ENCODE data around the gene CCM2L. TPM values are rescaled to one million over a fixed set of nuclear protein-coding genes. Genes with fewer than 3 reads are reported as not detected.
A peak's percentile ranks its signal among the peaks of the same experiment; 100 is the strongest.

The CCM2L gene
- total and polyA plus RNA-seq, 10 of the 15 experiments (the other 5 are each of a cell fraction or from before 2014, with no cell fraction given): not detected

GRCh38 chr20:32034581-32035425, 24.6 kb downstream of the CCM2L start (continued):
- TF ChIP-seq CHD1 (IDR thresholded peaks at IDR 0.05; ENCODE audit: low read depth, low read length) (no peak), ATF3 (IDR thresholded peaks at IDR 0.05; ENCODE audit: borderline replicate concordance, extremely low read depth, low read depth, low read length) (no peak), STAT1 (conservative IDR thresholded peaks at IDR 0.05) (no peak), SMAD1 (IDR thresholded peaks at IDR 0.05; ENCODE audit: low read depth, partially characterized antibody) (no peak), SMC3 (IDR thresholded peaks at IDR 0.05; ENCODE audit: borderline replicate concordance, low read length) (peak; percentile 63; the same call in 1 of the 2 replicates), RAD51 (IDR thresholded peaks at IDR 0.05) (no peak), EED (IDR thresholded peaks at IDR 0.05; ENCODE audit: low read depth) (peak; percentile 65; the same call in 1 of the 2 replicates), MLLT1 (IDR thresholded peaks at IDR 0.05) (no peak), FOXK2 (IDR thresholded peaks at IDR 0.05) (no peak), RELA (IDR thresholded peaks at IDR 0.05; ENCODE audit: borderline replicate concordance, partially characterized antibody) (peak; percentile 42), SP1 (IDR thresholded peaks at IDR 0.05; ENCODE audit: low read depth, low read length) (no peak), MYC (IDR thresholded peaks at IDR 0.05; ENCODE audit: insufficient read depth, insufficient read length, insufficient replicate concordance, low read length, severe bottlenecking) (no peak), GATAD2B (conservative IDR thresholded peaks at IDR 0.05; ENCODE audit: low read depth) (peak; percentile 50; the same call in 1 of the 2 replicates), TBL1XR1 (IDR thresholded peaks at IDR 0.05; ENCODE audit: low read depth, low read length) (no peak), MTA3 (IDR thresholded peaks at IDR 0.05; ENCODE audit: borderline replicate concordance, low read length) (no peak), HDAC6 (IDR thresholded peaks at IDR 0.05; ENCODE audit: unreplicated experiment) (no peak), BHLHE40 (IDR thresholded peaks at IDR 0.05; ENCODE audit: borderline replicate concordance in 1 of 2, low read depth in 2 of 2, low read length in 1 of 2) (peak in 1 of 2 experiments; percentile 59; a peak in 2 of 4 replicates), PAX5 (IDR thresholded peaks at IDR 0.05; ENCODE audit: borderline replicate concordance, low read depth, low read length) (no peak), FOXM1 (IDR thresholded peaks at IDR 0.05; ENCODE audit: low read depth, low read length) (no peak), IKZF2 (IDR thresholded peaks at IDR 0.05) (peak; percentile 4 to 83; a peak in 3 of 4 replicates), TCF7 (IDR thresholded peaks at IDR 0.05; ENCODE audit: borderline replicate concordance) (no peak), RB1 (IDR thresholded peaks at IDR 0.05; ENCODE audit: borderline replicate concordance) (no peak), RCOR1 (conservative IDR thresholded peaks at IDR 0.05; ENCODE audit: low read depth, low read length) (no peak)
- TF ChIP-seq, protein P1, sequence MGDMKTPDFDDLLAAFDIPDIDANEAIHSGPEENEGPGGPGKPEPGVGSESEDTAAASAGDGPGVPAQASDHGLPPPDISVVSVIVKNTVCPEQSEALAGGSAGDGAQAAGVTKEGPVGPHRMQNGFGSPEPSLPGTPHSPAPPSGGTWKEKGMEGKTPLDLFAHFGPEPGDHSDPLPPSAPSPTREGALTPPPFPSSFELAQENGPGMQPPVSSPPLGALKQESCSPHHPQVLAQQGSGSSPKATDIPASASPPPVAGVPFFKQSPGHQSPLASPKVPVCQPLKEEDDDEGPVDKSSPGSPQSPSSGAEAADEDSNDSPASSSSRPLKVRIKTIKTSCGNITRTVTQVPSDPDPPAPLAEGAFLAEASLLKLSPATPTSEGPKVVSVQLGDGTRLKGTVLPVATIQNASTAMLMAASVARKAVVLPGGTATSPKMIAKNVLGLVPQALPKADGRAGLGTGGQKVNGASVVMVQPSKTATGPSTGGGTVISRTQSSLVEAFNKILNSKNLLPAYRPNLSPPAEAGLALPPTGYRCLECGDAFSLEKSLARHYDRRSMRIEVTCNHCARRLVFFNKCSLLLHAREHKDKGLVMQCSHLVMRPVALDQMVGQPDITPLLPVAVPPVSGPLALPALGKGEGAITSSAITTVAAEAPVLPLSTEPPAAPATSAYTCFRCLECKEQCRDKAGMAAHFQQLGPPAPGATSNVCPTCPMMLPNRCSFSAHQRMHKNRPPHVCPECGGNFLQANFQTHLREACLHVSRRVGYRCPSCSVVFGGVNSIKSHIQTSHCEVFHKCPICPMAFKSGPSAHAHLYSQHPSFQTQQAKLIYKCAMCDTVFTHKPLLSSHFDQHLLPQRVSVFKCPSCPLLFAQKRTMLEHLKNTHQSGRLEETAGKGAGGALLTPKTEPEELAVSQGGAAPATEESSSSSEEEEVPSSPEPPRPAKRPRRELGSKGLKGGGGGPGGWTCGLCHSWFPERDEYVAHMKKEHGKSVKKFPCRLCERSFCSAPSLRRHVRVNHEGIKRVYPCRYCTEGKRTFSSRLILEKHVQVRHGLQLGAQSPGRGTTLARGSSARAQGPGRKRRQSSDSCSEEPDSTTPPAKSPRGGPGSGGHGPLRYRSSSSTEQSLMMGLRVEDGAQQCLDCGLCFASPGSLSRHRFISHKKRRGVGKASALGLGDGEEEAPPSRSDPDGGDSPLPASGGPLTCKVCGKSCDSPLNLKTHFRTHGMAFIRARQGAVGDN (IDR thresholded peaks at IDR 0.05): 0 out of 2 replicates have a peak, but pooled peaks have one; percentile 11
- TF ChIP-seq, protein P2, sequence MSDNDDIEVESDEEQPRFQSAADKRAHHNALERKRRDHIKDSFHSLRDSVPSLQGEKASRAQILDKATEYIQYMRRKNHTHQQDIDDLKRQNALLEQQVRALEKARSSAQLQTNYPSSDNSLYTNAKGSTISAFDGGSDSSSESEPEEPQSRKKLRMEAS (IDR thresholded peaks at IDR 0.05; ENCODE audit: low read depth, low read length): no peak
